ENCODE results near the gene RPL15. TPM values are rescaled to one million over a fixed set of nuclear protein-coding genes. Genes with fewer than 3 reads are reported as not detected.
A peak's percentile ranks its signal among the peaks of the same experiment; 100 is the strongest.

RPL15 gene
- total and polyA plus RNA-seq, 10 of the 15 experiments (the other 5 are each of a cell fraction or from before 2014, with no cell fraction given), result 2,885 to 10,761 (median 4,017) TPM

DNA sequence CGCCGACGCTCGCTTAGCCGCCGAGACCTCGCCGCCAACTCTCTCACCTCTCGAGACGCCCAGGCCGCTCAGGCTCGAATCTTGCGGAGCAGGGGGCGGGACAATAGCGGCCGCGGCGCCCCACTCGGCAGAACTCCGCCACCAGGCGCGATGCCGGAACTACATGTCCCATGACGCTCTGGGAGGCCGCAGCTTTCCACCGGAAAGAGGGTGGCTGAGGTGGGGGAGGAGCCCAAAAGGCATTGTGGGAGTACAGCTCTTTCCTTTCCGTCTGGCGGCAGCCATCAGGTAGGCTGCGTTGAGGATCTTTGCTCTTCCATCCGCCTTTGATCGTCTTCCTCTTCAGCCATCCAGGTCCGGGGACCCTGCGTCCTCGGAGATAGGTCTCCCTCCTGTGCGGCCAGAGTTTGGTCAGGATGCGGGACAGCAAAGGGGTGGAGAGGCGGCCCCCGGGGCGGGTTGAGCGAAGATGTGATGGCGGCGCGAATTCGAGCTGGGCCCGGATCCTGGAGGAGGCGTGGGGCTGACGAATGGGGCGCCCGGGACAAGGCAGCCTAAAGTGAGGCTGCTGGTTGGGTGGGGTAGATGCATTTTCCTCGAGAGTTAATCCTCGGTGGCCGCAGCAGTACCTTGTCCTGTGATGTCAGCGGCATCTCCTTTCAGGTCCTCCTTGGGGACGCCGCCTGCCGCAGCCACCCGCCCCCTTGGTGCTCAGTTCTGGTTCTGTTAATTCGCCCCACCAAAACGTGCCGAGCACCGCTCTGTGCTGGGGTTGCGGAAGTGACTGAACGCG lies at the start of gene RPL15, which contains the start of gene NKIRAS1 (continued):
- TF ChIP-seq EED (IDR thresholded peaks at IDR 0.05; ENCODE audit: low read depth), result 0 out of 2 replicates have a peak, but pooled peaks have one; percentile 27
- no peak for TF ChIP-seq CEBPB (IDR thresholded peaks at IDR 0.05; ENCODE audit: borderline replicate concordance in 1 of 2, low read depth in 2 of 2, low read length in 2 of 2)
- TF ChIP-seq BHLHE40 (IDR thresholded peaks at IDR 0.05; ENCODE audit: borderline replicate concordance in 1 of 2, low read depth in 2 of 2, low read length in 1 of 2), result peak; percentile 92 to 94
- TF ChIP-seq SKIL (IDR thresholded peaks at IDR 0.05; ENCODE audit: low read depth, poor library complexity, severe bottlenecking), result peak; percentile 56
- peak; percentile 83 for TF ChIP-seq IKZF1 (conservative IDR thresholded peaks at IDR 0.05)
- peak; percentile 79 for TF ChIP-seq ELK1 (IDR thresholded peaks at IDR 0.05; ENCODE audit: low read depth, low read length)
- peak; percentile 97 for TF ChIP-seq HCFC1 (IDR thresholded peaks at IDR 0.05; ENCODE audit: low read length)
- no peak for TF ChIP-seq DPF2 (IDR thresholded peaks at IDR 0.05)
- no peak for TF ChIP-seq PKNOX1 (IDR thresholded peaks at IDR 0.05)
- no peak for TF ChIP-seq PBX3 (IDR thresholded peaks at IDR 0.05; ENCODE audit: insufficient replicate concordance, low read depth, low read length)
